ENCODE measurements around the gene THOC6.

DNA sequence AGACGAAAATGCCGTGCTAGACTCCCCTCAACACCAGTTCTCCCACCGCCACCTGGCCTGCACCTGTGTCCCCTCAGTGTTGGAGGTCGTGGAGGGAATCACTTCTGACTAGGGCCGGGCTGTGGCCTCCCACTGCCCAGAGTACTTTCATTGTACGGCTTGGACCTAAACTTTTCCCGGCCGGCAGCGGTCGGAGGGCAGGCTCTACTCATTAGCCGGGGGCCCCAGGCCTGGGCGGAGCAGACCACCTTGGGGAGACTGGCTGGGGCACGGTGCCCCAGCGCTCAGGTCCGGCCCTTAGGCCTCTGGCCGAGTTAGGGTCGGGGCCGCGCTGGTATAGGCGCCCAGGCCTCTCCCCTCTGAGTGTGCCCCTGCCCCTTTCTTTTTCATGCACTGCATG, 6.5 kb upstream of the THOC6 start:
- TF ChIP-seq, protein P1, sequence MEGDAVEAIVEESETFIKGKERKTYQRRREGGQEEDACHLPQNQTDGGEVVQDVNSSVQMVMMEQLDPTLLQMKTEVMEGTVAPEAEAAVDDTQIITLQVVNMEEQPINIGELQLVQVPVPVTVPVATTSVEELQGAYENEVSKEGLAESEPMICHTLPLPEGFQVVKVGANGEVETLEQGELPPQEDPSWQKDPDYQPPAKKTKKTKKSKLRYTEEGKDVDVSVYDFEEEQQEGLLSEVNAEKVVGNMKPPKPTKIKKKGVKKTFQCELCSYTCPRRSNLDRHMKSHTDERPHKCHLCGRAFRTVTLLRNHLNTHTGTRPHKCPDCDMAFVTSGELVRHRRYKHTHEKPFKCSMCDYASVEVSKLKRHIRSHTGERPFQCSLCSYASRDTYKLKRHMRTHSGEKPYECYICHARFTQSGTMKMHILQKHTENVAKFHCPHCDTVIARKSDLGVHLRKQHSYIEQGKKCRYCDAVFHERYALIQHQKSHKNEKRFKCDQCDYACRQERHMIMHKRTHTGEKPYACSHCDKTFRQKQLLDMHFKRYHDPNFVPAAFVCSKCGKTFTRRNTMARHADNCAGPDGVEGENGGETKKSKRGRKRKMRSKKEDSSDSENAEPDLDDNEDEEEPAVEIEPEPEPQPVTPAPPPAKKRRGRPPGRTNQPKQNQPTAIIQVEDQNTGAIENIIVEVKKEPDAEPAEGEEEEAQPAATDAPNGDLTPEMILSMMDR (IDR thresholded peaks at IDR 0.05), result no peak
- TF ChIP-seq EZH2phosphoT487 (IDR thresholded peaks at IDR 0.05), result no peak
- TF ChIP-seq EZH2 (IDR thresholded peaks at IDR 0.05), result no peak

Measured in neural progenitor cell (in vitro differentiated cells).